Astrocyte (in vitro differentiated cells and primary cell): ENCODE measurements around the gene ULBP2.
A peak's percentile ranks its signal among the peaks of the same experiment; 100 is the strongest.

Source experiments
- CTCF ChIP-seq: IDR thresholded peaks from 2 replicates; pipeline ENCODE4 v1.5.1; 2011; ENCODE audit warnings: low read depth, mild to moderate bottlenecking, inconsistent platforms, low read length, moderate library complexity; ENCODE audit not compliant: insufficient read depth
- EZH2 ChIP-seq: IDR thresholded peaks from 2 replicates; pipeline ENCODE4 v1.6.1; 2012; ENCODE audit warnings: mild to moderate bottlenecking, low read length, inconsistent platforms; ENCODE audit not compliant: insufficient read depth

GRCh38 chr6:149990661-149991471 is 49.1 kb downstream of the ULBP2 start:
- no peak for TF ChIP-seq CTCF
- TF ChIP-seq EZH2, result peak; percentile 88
